Parathyroid adenoma (tissue), 2 donors: ENCODE measurements around the gene ADAMTS10.
"Not testable (repeated sequence)": the region's sequence is repeated elsewhere in the genome, so short reads cannot be mapped to it uniquely, and the experiment has no call there.

Experiments used
- H2AFZ ChIP-seq: fragments of 300-600 bp; sonication (generic); one replicate; pipeline ENCODE4 v1.7.0; 2017; ENCODE audit warnings: antibody characterized with exemption, mild to moderate bottlenecking
- H3K27ac ChIP-seq: fragments of 300-600 bp; sonication (generic); one replicate; pipeline ENCODE4 v1.7.0; 2017
- H3K27me3 ChIP-seq: fragments of 300-600 bp; sonication (generic); one replicate; pipeline ENCODE4 v1.7.0; 2017; ENCODE audit warnings: low read length; ENCODE audit not compliant: control insufficient read depth, insufficient read depth
- H3K36me3 ChIP-seq: fragments of 300-600 bp; sonication (generic); one replicate; pipeline ENCODE4 v1.7.0; 2017; ENCODE audit warnings: low read length; ENCODE audit not compliant: control insufficient read depth, insufficient read depth
- H3K4me1 ChIP-seq: fragments of 300-600 bp; sonication (generic); one replicate; pipeline ENCODE4 v1.7.0; 2017; ENCODE audit warnings: control low read depth
- H3K4me2 ChIP-seq: fragments of 300-600 bp; sonication (generic); one replicate; pipeline ENCODE4 v1.7.0; 2017; ENCODE audit warnings: low read length
- H3K4me3 ChIP-seq: fragments of 300-600 bp; sonication (generic); one replicate; pipeline ENCODE4 v1.7.0; 2017; ENCODE audit warnings: low read depth, low read length
- H3K79me2 ChIP-seq: fragments of 300-600 bp; sonication (generic); one replicate; pipeline ENCODE4 v1.7.0; 2017; ENCODE audit warnings: control low read depth
- H3K9ac ChIP-seq: fragments of 300-600 bp; sonication (generic); one replicate; pipeline ENCODE4 v1.7.0; 2017; ENCODE audit warnings: mild to moderate bottlenecking
- H3K9me3 ChIP-seq: fragments of 300-600 bp; sonication (generic); one replicate; pipeline ENCODE4 v1.7.0; 2017; ENCODE audit warnings: low read length; ENCODE audit not compliant: control insufficient read depth
- CTCF ChIP-seq: fragments of 300-600 bp; sonication (generic); IDR thresholded peaks from one replicate; pipeline ENCODE4 v1.7.0; 2017; ENCODE audit warnings: antibody characterized with exemption, mild to moderate bottlenecking
- donor health status: primary hyperparathyroidism.

ADAMTS10 gene

GRCh38 chr19:8571006-8571411, 39.5 kb downstream of the ADAMTS10 start:
- TF ChIP-seq CTCF: no peak
- Histone ChIP-seq H3K79me2 (no peaks in the 10 kb centered on the region), H3K27ac (no peak overlapping the region), H3K36me3 (no peaks in the 10 kb centered on the region), H3K9ac (no peak overlapping the region), H2AFZ (no peak overlapping the region), H3K4me1 (no peaks in the 10 kb centered on the region), H3K4me2 (no peak overlapping the region), H3K9me3 (no peaks in the 10 kb centered on the region), H3K4me3 (no peak overlapping the region), H3K27me3 (no peaks in the 10 kb centered on the region)

- H3K4me2 ChIP-seq: no peak overlapping the region
- H3K4me3 ChIP-seq: no peak overlapping the region
- H3K27ac ChIP-seq: no peak overlapping the region
- H3K4me1 ChIP-seq: no peaks in the 10 kb centered on the region
- H3K9me3 ChIP-seq: no peaks in the 10 kb centered on the region
- no peaks in the 10 kb centered on the region for H3K36me3 ChIP-seq
- no peak overlapping the region for H2AFZ ChIP-seq
- no peak for TF ChIP-seq CTCF
- H3K79me2 ChIP-seq: no peaks in the 10 kb centered on the region
- no peaks in the 10 kb centered on the region for H3K27me3 ChIP-seq
- no peak overlapping the region for H3K9ac ChIP-seq
These were observed 41.3 kb downstream of the ADAMTS10 start for GRCh38 chr19:8569066-8569771.

GRCh38 chr19:8567522-8568172, 42.9 kb downstream of the ADAMTS10 start:
- no peak overlapping the region for H3K27ac ChIP-seq
- no peak overlapping the region for H2AFZ ChIP-seq
- no peaks in the 10 kb centered on the region for H3K36me3 ChIP-seq
- no peaks in the 10 kb centered on the region for H3K4me1 ChIP-seq
- H3K79me2 ChIP-seq: no peaks in the 10 kb centered on the region
- no peaks in the 10 kb centered on the region for H3K27me3 ChIP-seq
- no peaks in the 10 kb centered on the region for H3K9me3 ChIP-seq
- H3K4me3 ChIP-seq: no peak overlapping the region
- H3K4me2 ChIP-seq: no peak overlapping the region
- TF ChIP-seq CTCF: no peak
- H3K9ac ChIP-seq: no peak overlapping the region

GRCh38 chr19:8566855-8567254, 43.7 kb downstream of the ADAMTS10 start:
- no peak for TF ChIP-seq CTCF
- H3K4me1 ChIP-seq: no peaks in the 10 kb centered on the region

DNA sequence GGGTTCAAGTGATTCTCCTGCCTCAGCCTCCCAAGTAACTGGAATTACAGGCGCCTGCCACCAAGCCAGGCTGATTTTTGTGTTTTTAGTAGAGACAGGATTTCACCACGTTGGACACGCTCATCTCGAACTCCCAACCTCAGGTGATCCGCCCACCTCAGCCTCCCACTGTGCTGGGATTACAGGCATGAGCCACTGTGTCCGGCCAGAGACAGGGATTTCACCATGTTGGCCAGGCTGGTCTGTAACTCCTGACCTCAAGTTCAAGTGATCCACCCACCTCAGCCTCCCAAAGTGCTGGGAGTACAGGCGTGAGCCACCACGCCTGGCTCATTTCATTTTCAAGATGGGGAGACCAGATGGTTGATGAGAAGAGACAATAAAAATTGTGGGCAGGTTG, 45.6 kb downstream of the ADAMTS10 start:
- H3K36me3 ChIP-seq, H2AFZ ChIP-seq, H3K9ac ChIP-seq, H3K4me3 ChIP-seq, H3K79me2 ChIP-seq, H3K4me1 ChIP-seq, H3K9me3 ChIP-seq, H3K27ac ChIP-seq, H3K4me2 ChIP-seq, H3K27me3 ChIP-seq: not testable (repeated sequence)

More at GRCh38 chr19:8566855-8567254, 43.7 kb downstream of the ADAMTS10 start:
- H3K9ac ChIP-seq: no peak overlapping the region
- H3K4me2 ChIP-seq: no peak overlapping the region
- H3K4me3 ChIP-seq: no peak overlapping the region
- no peaks in the 10 kb centered on the region for H3K36me3 ChIP-seq
- H3K79me2 ChIP-seq: no peaks in the 10 kb centered on the region
- H3K9me3 ChIP-seq: no peaks in the 10 kb centered on the region
- no peak overlapping the region for H3K27ac ChIP-seq
- H3K27me3 ChIP-seq: no peaks in the 10 kb centered on the region
- no peak overlapping the region for H2AFZ ChIP-seq
